CD4-positive, alpha-beta T cell treated with Interleukin-15 for 4 hours (primary cell): ENCODE data around the gene SLC22A16.

Source experiments
- DNase-seq: peaks from one replicate; pipeline ENCODE4 v3.0.0-alpha.2; 2020; ENCODE audit warnings: low spot score

SLC22A16 gene

DNA sequence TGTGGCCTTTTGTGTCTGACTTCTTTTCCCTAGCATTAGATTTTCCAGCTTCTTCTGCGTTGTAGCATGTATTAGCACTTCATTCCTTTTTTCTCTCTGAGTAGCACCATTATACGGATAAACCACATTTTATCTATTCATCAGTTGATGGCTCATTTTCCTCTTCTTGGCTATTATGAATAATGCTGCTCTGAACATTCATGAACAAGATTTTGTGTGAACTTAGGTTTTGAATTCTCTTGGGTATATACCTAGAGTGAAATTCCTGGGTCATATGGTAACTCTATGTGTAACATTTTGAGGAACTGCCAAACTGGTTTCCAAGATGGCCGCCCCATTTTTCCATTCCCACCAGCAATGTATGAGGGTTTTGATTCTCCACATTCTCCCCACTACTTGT lies 28.7 kb downstream of the SLC22A16 start:
- no peak for DNase-seq

DNA sequence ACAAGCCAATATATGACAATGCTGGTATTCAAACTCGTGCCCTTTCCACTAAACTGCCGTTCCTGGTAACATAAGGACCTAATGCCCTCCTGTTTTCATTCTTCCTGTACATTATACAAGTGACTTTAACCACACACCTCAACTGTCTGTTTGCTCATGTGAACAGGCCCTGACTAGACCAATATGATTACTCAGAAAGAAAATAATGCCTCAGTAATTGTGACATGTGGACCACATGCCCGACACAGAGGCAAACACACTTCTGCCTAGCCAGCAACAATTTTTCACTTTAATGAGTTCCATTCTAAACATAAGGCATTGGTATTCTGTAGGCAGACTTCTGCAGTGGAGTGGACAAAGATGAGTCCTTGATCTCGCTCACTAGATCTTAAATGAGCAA lies 30.0 kb downstream of the SLC22A16 start:
- DNase-seq: no peak

DNA sequence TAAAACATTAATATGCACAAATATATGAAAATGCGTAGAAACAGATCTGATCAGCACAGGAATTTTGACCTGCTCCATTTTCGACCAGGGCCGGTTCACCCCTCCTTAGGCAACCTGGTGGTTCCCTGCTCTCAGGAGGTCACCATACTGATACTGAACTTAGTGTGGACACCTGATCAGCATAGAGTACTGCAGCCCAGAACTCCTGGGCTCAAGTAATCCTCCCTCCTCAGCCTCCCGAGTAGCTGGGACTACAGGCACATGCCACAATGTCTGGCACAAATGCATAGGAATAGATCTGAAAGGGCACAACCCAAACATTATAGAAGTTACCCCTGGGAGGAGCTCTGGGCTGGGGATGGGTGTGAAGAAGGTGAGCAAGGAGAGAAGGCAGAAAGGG lies 36.4 kb downstream of the SLC22A16 start:
- DNase-seq: no peak

DNA sequence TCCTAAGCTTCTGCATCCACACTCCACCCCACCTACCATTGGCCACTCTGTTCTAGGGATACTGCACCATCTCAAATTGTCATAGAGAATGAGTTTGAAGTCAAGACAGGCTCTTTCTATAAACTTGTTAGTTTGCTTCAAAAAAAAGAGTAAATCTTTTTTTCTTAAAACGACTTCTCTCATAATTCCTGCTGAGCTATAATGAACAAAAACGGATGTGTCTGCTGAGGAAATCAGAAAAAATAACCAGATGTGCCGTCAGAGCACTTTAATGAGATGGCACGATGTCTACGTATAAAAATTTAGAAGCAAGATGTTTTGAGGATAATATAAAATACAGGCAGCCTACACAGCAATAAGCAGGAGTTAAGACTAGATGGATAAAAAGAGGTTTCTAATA lies 37.1 kb downstream of the SLC22A16 start:
- no peak for DNase-seq

DNA sequence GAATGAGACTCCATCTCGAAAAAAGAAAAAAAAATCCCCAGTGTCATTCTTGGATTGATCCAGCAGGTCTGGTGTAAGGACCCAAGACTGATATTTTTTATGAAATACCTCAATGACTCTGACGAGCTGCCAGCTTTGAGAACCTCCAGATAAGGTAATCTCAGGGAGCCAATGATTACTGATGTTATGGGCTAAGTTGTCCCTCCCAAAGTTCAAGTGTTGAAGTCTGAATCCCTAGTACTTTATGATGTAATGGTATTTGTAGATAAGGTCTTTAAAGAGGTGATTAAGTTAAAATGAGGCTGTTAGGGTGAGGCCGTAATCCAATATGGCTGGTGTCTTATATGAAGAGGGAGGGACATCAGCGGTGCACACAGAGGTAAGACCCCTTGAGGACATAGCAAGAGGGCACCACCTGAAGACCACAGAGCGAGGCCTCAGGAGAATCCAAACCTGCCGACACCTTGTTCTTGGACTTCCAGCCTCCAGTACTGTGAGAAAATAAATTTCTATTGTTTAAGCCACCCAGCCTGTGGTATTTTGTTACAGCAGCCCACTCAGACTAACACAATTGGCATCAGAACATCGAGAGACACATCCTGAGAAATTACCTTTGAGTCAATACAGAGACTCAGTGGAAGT lies 41.3 kb downstream of the SLC22A16 start:
- no peak for DNase-seq

DNA sequence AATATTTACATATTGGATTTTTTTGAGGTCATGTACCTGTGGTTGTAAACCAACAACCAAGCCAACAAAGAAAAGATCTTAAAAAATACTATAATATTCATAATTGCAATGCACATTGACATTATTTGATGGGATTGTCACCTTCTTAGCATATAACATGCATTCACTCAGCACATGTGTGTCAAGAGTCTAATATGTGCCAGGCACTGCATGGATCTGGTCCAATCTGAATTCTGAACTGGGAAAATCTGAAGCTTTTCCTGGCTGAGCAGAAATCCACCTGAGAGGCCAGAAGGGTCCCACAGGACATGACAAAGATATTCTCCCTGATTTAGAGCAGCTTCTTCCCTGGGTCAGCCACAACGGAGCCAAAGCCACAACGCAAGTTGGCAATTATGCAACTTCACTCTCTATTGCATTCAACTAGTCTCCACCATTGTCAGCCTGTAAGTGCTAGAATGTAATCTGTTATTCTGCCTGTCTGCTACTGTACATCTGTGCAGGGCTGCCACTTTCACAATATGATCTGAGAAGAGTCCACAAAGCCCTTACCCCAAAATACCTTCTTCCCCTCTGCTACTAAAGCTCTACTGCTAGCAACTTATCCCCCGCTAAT lies 44.0 kb downstream of the SLC22A16 start:
- no peak for DNase-seq

DNA sequence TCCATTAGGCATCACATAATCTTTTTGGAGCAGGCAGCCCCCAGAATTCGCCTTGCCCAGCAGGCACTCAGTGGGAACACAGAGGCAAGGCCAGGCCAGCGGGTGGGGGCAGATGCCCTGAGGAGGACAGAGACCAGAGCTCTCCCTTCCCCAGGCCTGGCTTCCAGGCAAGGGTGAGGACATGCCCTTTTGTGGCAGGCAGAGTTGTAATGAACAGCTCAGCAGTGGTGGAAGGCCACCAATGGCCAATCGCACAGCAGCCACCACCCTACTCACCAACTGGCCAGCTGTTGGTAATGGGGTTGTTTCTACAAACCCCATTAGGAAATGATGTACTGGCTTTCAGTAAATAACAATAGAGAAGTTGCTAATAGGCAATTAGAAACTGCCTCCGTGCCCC lies 45.7 kb downstream of the SLC22A16 start:
- DNase-seq: no peak

DNA sequence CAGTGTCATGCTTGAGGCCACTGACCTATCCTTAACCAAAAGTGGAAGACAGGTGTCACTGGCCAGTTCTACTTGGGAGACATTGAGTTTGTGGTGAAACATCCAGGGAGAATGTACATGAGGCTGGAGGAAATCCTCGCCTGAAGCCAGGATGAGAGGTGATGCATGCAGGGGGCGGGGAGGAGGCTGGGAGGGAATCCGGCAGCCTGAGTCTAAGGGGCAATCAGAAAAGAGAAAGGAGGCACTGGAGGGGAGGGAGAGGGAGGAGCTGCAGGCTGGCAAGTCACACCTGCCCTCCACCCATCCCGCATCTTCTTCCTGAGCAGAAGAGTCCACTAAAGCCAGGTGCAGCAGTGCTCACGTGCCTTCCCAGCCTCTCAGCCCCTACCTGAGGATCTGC lies 46.2 kb downstream of the SLC22A16 start:
- no peak for DNase-seq

DNA sequence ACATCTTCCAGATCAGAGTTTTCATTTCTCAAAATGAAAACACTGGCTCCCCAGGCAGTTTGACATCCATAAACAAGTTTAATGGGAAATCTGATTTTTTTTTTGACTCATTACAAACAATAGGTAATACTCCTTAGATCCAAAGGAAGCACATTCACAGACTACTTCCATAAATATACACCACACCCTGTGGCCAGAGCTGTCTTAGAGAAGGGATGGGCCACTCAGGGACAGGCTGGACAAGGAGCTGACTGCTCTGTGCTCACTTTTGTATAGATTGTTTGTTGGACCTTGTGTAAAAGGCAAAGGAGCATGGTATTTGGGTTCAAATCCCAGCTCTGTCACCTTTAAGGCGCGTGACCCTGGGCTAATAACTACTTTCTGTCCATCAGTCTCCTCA lies 48.3 kb downstream of the SLC22A16 start:
- no peak for DNase-seq

DNA sequence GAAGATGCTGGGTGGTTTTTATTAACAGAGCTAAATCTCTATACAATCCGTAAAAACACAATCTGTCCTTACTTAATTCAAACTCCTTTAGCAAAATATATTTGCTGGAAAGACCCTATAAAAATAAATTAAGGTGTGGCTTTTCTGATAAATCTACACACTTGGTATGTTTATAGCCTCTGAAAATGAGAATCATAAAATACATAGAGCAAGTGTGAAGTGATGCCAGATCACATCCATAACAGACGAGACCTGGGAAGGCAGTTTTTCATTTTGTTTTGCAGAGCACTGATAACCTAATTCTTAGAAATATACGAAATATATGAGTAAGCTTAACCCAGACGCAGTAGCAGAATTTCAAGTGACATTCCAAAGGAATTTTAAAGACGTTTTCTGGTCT lies 50.6 kb downstream of the SLC22A16 start:
- DNase-seq: no peak

DNA sequence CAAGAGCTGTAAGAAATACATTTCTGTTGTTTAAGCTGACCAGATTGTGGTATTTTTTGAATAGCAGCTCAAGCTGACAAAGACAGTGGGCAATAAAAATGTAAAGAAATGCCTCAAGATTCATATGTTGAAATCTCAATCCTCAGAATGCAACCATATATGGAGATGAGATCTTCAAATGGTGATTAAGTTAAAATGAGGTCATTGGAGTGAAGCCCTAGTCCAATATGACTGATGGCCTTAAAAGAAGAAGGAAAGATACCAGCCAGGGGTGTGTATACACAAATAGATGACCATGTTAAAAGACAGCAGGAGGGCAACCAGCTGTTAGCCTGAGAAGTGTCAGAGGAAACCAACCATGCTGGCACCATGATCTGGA lies 54.0 kb downstream of the SLC22A16 start:
- no peak for DNase-seq

DNA sequence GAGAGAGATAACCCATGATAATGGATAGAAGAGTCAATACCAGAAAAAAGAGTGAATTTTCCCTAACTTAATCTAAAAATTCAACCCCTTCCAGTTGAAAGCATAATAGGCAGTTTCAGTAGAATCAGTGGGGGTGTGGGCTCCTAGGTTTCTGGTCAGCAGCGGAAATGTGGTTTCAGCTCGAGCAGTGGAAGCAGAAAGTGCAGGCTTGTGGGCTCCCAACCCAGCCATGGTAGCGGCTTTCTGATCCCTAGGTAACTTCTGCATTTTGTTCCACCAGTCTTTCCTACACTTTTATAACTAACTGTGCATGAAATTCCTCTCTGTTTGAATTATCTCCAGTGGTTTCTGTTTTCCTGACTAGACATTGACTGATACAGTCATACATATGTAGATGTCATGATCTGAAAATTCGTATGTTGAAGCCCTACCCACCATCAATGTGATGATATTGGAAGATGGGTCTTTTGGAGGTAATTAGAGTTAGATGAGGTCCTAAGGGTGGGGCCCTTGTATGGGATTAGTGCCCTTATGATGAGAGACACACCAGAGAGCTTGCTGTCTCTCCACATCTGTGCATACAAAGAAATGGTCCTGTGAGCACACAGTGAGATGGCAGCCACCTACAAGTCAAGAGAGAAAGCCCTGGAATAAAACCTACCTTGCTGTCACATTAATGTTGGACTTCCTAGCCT lies 54.5 kb downstream of the SLC22A16 start:
- no peak for DNase-seq

DNA sequence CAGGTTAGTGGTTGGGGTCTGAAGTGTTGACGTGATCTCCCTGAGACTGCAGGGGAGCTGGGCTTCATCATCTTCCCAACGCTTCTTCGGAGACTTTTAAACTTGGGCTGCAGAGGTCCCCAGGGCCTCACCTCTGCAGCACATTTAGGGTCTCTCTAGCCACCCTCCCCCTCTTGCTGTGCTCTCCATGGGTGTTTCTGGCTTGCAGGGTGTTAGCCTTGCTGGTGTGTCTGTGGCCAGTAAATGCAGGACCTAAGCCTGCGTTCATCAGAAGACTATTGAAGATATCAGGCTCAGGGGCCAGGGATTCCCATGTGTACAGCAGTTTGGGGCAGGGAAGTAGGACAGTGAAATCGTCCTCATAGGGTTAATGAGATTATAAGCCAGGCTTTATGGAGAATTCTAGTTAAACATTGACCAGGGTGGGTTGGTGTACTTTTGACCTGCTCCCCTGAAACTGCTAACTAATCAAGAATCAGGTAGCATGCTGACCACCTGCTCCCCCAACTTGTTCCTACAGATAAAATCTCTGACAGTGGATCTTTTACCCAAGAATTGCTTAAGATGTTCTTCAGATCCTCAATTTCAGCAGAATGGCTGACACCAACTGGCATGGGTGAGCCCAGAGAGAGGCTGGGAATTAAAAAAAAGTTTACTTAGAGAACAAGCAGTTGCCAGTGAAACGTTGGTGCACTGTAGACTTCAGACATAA lies 57.2 kb downstream of the SLC22A16 start:
- DNase-seq: no peak

DNA sequence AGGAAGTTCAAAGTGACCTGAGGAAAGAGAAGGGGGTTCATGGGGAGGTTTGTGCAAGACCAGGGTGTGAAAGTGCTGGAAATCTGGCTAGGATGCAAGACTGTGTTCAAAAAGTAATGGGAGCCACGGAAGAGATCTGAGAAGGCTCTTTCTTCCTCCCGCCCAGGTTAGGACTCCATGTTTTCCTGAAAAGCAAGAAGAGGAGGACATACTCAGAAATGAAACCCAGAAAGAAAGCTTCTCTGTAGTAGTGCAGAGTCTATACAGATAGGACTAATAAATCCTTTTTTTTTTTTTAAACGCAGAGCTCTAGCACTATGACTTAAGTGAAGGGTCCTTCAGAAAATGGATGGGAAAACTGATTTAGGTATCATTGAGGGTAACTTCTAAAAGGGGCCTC lies 57.8 kb downstream of the SLC22A16 start:
- DNase-seq: no peak

DNA sequence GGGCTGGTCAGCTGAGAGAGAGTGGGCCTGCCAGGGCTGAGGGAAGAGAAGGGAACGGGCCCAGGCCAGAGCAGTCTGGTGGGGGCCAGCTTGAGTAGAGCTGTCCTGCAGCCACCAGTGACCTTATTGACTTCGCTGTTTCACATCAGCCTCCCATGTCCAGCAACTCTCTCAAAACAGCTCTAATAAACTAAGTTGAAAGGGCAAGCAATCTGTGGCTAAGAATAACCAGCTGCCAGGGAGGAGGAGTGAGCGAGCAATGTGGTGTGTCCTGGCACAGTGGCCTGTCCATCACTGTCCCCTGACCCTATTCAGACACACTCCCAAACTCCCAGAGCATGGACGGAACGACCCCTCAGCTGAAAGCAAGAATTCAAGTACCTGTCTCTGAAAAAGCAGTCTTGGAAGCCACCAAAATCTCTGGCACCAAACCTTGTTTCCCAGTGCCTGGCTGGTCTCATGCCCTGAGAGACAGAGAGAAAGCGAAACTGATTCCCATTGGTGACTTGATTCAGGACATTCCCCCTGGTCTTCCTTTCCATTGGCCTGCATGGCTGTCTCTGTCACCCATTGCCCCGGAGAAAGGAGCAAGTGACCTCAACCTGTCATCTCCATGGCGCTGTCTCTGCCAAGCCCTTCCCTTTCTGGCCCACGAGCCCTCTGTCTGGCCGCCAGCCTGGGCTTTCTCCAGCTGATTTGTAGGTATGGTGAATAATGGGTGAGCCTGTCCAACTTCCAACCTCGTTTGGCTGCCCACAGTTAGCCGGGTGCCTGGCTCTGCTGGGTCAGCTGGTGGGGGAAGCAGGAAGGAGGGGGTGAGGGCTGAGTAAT lies 61.1 kb downstream of the SLC22A16 start, which contains the start of gene DDO:
TSS of gene DDO (minus strand) at position 490 of the 831 bp plus-strand sequence. CDS start 2,113 bp downstream, outside the sequence.
- no peak for DNase-seq

DNA sequence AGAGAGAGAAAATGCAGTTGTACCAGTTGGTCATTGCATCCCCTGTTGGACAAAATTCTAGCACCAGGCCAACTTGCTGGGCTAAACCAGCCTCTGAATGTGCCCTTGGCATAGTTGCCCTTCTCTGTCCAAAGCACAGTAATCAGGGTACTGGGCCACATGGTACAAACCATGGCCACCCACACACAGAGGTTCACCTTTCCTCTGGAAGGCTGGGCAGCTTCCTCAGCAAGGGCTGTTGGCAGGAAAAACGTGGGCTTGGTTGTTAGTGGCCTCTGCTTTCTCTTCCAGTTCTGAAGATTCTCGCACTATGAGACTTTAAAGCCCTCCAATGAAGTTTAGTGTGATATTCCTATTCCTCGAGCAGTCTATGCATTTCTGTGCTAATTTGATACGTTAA lies 61.7 kb downstream of the SLC22A16 start:
- no peak for DNase-seq

DNA sequence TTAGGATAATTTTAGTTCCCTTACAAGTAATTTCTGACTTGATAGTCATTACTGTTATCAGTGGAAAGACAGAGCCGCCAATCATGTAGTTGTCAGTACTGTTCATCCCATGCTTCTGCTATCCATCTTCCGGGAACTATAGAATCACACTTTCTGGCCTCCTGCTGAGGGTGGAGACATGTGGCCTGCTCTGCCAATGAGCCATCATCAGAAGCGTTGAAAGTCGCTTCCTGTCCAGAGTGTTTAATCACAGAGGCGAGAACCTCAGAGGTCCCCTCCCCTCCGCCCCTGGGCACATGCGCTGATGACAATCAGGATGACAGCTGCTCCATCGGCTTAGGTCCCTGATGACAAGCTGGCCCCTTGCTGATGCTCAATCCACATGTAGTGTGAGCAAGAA lies 64.1 kb downstream of the SLC22A16 start:
- no peak for DNase-seq

DNA sequence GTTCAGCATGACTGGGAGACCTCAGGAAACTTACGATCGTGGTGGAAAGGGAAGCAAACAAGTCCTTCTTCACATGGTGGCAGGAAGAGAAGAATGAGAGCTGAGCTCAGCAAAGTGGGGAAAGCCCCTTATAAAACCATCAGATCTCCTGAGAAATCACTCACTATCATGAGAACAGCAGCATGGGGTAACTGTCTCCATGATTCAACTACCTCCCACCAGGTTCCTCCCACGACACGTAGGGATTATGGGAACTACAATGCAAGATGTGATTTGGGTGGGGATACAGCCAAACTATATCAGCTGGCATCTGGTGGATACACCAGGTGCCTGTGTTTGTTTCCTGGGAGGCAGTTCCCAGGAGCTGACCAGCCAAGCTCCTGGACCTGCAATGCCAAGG lies 65.9 kb downstream of the SLC22A16 start:
- no peak for DNase-seq

DNA sequence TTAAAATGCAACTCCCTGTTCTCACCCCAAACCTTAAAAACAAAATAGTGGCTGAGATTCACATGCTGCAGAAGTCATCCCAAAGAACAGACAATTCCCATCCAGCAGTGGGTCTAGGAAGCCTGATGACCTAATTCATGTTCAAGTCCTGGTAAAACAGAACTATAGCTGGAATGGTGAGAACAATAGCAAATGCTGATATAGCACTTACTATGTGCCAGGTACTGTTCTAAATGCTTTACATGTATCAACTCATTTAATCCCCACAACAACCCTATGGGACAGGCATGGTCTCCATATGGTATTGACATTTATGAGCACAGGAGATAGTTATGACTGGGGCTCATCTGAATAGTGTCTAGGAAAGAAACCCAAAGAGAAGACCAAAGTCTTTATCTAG lies 66.6 kb downstream of the SLC22A16 start:
- no peak for DNase-seq

DNA sequence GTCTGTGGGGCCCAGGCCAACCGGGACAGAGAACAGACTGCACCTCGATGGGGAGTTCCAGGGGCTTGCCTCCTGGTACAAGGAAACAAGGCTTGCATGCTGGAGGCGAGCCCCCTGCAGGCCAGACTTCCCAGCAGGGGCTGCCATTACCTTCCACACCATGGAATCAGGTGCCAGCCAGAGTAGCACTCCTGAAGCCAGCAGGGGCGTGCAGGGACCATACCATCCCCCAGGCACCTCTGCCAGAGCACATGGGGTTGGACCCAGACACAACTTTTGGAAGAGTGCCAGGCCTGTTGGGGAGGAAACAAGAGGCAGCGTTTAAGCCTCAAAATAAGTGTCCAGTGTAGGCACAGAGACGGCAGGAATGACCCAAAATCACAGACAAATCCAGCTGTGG lies 67.5 kb downstream of the SLC22A16 start:
- DNase-seq: no peak

DNA sequence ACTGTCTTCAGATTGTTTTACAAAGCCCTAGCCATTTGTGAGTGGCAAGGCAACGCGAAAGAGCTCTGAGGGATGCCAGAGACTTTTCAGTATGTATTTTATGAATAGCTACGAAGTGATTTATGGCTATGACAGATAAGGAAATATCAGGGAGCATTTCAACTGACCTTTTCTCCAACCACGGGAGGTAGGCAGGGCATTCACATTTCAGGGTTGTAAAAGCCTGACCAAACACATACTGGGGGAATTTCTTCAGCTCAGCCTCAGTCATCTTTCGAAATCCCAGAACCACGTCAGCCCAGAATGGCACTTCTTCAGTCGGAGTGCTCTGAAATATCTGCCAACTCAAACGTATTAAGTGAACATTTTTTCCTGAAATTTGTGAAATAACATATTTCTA lies 71.8 kb downstream of the SLC22A16 start:
- DNase-seq: no peak

DNA sequence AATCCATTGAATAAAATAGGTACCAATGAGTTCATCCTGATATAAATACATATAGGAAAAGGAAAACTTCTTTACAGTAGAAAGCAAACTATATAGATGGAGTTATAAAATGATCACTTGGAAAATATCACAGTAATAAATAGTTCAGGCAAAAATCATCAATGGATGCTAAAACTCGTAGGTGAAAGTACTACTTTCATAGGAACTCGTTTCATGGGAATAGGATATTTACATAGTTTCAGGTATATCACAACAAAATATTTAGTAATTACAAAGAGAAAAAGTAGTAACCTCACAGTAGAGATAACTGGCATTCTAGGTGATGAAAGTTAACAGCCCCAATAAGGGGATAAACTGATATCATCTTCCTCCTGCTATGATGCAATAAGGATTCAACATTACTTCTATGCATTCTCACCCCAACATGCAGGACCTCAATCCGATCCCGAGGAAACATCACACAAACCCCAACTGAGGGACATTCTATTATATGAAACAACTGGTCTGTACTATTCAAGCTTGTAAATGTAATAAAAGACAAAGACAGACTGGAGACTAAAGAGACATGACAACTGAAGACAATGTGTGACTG lies 74.7 kb downstream of the SLC22A16 start:
- DNase-seq: no peak
